GM18517 (cell line): ENCODE results near the gene TMEM255B.
"Not testable (repeated sequence)": the region's sequence is repeated elsewhere in the genome, so short reads cannot be mapped to it uniquely, and the experiment has no call there.

ENCODE experiments used
- ATAC-seq: cut with Tn5 transposase; IDR thresholded peaks from one replicate; pipeline ENCODE4 v1.9.1; 2021; ENCODE audit warnings: mild to moderate bottlenecking, moderate library complexity; ENCODE audit not compliant: unreplicated experiment

The TMEM255B gene

GRCh38 chr13:113831061-113831460, 72.0 kb downstream of the TMEM255B start:
- no peak for ATAC-seq

DNA sequence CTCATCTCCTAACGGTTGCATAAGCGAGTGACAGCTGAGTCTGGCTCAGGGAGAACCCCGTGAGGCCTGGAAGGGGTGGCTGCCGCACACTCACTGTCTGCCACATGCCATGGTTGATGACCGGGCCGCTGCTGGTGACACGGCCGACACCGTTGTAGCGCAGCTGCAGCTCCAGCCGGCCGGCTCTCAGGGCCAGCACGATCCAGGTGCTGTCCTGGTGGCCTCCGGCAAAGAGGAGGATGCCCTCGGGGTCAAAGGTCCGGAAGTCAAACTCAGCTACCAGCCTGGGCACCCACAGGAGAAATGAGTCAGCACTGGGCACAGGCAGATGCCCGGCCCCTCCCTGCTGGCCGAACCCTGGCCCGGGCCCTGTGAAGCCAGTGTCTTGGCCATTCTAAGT, 73.2 kb downstream of the TMEM255B start:
- ATAC-seq: no peak

DNA sequence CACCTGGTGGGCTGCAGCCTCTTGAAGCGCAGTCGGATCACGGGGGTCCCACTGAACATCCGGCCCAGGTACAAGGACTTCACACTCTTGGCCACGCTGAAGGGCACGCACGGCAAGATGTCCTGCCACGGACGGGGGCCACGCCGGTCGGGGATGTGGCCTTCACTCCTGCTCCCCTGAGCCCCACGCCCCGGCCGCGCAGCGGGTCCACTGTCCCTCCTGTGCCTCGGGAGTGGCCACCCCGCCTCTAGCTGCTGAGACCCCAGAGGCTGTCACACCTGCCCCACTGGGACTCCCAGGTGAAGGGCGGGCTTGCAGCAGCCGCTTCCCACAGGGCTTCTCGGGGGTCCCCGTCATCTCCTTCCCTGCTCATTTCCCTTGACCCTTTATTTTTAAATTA, 73.6 kb downstream of the TMEM255B start:
- ATAC-seq: no peak

GRCh38 chr13:113833111-113833830, 74.2 kb downstream of the TMEM255B start:
- no peak for ATAC-seq

- not testable (repeated sequence) for ATAC-seq
Observed at GRCh38 chr13:113834006-113834405, 75.0 kb downstream of the TMEM255B start.

GRCh38 chr13:113834496-113835200, 75.6 kb downstream of the TMEM255B start:
- no peak for ATAC-seq

DNA sequence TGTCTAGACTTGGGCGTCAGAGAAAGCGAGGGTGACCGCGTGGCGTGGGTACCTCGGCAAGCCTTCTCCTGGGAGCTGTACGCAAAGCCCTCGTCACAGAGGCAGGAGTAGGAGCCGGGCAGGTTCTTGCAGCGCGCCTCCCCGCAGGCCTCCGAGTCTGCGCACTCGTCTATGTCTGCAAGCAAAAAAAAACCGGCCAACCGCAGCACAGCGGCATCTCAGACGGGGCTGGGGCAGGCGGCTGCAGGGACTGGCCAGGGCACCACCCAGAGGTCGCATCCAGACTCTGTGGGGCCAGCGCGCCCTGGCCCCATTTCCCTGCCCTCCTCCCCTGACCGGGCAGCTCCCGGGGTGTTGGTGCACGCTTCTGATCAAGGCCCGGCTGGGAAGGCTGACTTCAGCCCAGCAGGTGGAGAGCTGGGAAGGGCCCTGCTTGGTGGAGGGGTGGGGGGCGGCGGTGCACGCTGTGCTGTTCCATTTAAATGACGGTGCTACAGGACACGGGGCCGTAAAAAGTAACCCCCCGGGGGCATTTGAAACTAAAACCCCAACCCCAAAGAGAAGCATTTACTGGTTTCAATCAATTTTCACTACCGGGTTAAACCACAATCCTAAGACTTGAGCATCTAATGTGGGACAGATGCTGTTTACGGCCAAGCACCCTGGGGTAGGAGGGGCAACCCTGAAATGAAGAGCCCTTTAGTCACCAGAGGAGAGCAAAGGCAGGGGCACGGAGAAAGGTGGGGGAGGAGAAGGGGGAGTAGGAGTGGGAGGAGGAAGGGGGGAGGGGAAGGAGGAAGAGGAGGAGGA, 76.6 kb downstream of the TMEM255B start:
- no peak for ATAC-seq

GRCh38 chr13:113836768-113837559, 77.9 kb downstream of the TMEM255B start:
- ATAC-seq: no peak

DNA sequence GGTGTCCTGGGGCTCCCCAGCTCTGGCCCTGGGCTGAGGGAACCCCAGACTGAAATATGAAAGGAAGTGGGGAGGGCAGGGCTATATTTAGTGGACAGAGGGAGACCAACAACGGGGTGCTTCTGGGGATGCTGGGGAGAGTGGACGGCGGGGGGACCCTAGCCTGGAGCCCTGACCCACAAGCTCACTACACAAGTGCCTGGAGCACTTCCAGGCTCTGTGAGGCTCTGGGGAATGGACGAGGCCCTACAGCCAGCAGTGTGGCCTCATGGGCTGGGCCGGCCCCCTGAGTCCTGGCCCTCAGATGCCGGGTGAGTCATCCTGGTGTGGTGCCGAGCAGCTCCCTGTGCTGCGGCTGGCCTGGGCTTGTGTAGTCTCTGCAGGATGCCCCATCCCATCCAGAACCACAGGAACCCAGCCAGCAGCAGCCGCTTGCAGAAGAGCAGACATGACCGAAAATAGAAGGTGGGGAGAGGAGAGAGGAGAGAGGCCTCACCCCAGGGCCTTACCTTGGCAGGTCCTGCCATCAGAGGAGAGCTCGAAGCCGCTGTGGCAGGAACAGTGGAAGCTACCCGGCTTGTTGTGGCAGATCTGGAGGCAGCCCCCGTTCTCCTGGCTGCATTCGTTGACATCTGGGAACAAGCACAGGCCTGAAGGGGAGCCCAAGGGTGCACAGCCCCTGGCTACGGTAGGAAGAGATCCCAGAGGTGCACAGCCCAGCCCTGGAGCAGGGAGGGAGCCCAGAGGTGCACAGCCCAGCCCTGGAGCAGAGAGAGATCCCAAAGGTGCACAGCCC, 78.7 kb downstream of the TMEM255B start:
- no peak for ATAC-seq

- no peak for ATAC-seq
Observed at GRCh38 chr13:113838711-113839201, 79.7 kb downstream of the TMEM255B start.

GRCh38 chr13:113839536-113840204, 80.6 kb downstream of the TMEM255B start:
- no peak for ATAC-seq

- ATAC-seq: no peak
Observed at GRCh38 chr13:113840541-113841352, 81.7 kb downstream of the TMEM255B start.

- no peak for ATAC-seq
Observed at GRCh38 chr13:113841353-113841650, 82.3 kb downstream of the TMEM255B start.

DNA sequence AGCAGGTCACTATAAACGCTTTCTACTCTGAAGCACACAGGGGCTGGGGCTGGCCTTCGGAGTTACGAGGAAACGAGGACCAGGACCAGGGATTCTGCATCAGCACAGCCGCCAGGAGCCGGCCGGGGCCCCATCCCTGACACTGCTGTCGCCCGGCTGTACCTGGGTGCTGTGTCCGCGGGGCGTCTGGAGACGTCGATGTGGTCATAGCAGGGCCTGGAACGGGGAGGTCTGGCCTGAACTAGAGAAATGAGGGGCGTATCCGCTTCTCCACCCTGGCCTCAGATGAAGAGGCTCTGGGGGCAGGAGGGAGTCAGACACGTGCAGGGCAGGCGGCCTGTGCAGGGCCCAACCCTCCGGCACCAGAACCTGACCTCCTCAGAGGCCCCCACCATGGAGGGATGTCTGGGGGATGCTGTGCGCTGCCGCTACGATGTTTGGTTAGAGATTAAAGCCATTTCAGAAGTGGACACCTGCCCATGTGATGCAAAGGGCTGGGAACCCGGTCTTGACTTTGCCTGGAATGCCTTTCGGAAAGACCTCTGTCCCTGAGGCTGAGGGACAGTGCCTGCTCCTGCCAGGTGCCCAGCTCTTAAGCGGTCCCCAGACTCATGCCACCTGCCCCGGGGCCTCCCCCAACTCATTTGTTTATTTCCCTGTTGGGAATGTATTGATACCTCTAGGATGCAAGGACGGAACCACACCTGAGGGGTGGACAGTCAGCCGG, 83.5 kb downstream of the TMEM255B start:
- no peak for ATAC-seq

- ATAC-seq: no peak
Observed at GRCh38 chr13:113843063-113843654, 84.1 kb downstream of the TMEM255B start.

DNA sequence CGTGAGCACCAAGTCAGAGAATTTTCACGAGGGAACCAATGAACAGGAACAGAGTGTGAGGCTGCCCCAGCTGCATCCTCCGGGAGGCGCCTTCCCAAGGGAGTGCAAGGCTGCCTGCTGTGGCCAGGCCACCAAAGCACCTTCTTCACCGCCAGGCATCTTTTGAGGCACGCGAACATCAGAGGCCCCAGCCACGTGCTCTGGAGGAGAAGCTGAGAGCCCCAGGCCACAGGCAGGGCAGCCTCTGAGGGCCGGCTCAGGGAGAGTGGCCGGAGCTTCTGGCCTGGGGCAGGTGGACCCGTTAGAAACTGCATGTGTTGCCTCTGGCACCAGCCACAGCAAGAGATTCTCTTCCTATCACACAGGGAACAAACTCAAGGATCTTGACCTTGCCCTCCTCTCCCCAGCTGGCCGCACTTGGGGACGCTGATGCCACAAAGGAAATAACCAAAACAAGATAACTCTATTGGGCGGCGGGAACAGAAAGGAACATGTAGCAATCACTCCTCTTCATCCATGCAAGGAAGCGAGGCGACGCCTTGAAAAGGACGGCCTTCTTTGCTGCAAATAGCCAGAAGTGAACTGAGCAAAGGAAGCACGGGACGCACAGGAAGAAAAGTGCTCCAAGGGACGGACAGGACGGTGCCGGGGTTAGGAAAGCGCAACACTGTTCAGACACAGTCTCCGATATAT, 85.0 kb downstream of the TMEM255B start:
- ATAC-seq: no peak

GRCh38 chr13:113845055-113845454, 86.0 kb downstream of the TMEM255B start:
- ATAC-seq: no peak
